ENCODE measurements around the gene RAD52.

The RAD52 gene

DNA sequence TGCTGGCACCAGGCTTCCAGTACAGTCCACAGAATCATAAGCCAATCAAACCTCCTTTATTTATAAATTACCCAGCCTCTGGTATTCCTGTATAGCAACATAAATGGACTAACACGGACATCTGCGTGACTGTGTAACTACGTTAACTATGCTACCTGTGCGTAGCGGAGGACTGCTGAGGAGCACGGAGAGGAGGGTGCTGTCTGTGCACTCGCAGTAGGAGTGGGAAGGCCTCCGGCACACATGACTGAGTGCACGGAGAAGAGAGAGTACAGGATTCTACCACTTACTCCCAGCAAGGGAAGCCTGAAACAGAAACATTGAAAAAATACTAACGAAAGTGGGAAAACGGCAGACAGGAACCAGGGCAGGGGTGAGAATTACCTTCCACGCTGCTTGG, 22.9 kb downstream of the RAD52 start:
- in situ Hi-C loops (cut with MboI; ENCODE audit: low sequenced_read_pairs, unreplicated experiment), result no loop called here
- DNase-seq (ENCODE audit: low spot score), result no peak
- TF ChIP-seq, protein P1, sequence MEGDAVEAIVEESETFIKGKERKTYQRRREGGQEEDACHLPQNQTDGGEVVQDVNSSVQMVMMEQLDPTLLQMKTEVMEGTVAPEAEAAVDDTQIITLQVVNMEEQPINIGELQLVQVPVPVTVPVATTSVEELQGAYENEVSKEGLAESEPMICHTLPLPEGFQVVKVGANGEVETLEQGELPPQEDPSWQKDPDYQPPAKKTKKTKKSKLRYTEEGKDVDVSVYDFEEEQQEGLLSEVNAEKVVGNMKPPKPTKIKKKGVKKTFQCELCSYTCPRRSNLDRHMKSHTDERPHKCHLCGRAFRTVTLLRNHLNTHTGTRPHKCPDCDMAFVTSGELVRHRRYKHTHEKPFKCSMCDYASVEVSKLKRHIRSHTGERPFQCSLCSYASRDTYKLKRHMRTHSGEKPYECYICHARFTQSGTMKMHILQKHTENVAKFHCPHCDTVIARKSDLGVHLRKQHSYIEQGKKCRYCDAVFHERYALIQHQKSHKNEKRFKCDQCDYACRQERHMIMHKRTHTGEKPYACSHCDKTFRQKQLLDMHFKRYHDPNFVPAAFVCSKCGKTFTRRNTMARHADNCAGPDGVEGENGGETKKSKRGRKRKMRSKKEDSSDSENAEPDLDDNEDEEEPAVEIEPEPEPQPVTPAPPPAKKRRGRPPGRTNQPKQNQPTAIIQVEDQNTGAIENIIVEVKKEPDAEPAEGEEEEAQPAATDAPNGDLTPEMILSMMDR (IDR thresholded peaks at IDR 0.05; ENCODE audit: borderline replicate concordance, control extremely low read depth, extremely low read depth, insufficient read depth, missing control alignments), result no peak

DNA sequence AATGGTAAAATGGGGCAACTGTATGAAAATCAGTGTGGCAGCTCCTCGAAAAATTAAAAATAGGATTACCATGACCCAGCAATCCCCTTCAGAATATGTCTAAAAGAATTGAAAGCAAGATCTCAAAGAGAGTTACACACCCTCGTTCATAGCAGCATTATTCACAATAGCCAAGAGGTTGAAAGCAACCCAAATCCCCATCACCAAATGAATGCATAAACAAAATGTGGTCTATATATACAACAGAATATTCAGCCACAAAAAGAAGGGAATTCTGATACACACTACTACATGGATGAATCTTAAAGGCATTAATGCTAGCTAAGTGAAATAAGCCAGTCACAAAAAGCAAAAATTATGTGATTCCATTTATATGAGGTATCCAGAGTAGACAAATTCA, 27.2 kb downstream of the RAD52 start:
- in situ Hi-C loops (cut with MboI; ENCODE audit: low sequenced_read_pairs, unreplicated experiment), result no loop called here
- DNase-seq (ENCODE audit: low spot score), result no peak
- TF ChIP-seq, protein P1 (IDR thresholded peaks at IDR 0.05; ENCODE audit: borderline replicate concordance, control extremely low read depth, extremely low read depth, insufficient read depth, missing control alignments), result no peak

DNA sequence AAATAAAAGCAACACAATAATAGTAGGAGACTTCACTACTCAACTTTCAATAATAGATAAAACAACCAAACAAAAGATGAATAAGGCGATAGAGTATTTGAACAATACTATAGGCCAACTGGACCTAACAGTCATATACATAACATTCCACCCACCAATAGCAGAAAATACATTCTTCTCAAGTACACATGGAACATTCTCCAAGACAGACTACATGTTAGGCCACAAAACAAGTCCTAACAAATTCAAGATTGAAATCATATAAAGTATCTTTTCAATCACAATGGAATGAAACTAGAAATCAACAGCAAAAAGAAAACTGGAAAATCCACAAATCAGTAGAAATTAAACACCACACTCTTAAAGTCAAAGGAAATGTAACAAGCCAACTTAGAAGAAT, 28.8 kb downstream of the RAD52 start:
- in situ Hi-C loops (cut with MboI; ENCODE audit: low sequenced_read_pairs, unreplicated experiment), result no loop called here
- TF ChIP-seq, protein P1 (IDR thresholded peaks at IDR 0.05; ENCODE audit: borderline replicate concordance, control extremely low read depth, extremely low read depth, insufficient read depth, missing control alignments), result no peak
- no peak for DNase-seq (ENCODE audit: low spot score)

DNA sequence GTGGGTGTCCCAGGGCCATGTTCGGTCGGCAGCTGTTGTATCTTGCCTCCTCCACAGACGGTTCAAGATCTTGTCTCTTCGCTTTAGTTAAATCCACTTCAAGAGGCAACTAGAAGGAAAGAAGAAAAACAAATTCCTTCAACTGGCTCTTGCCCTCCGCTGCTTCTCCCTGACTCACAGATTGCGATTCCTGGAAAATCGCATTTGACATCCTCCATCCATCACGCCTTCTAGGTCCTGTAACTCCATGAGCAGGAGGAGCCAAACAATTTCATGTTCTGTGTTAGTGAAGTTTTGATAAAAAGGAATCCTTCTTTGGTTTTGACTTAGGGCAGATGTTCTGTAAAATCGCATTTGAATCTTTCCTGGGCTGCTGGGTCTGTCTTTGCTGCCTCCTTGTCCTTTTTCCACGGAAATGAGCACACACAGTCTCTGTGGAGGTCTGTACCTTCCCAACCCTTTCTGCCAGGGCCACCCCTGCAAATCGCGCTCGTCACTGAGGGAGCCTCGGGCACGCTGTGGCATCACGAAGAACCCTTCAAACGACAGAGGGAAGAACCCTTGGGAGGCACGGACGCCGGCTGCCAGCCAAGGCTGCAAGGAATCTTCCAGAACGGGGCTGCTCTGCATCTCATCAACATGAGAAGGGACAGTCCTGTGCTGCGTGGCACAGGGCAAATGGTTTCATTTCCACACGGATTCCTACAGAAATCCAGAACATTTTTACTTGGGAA, 32.6 kb downstream of the RAD52 start:
- TF ChIP-seq, protein P1 (IDR thresholded peaks at IDR 0.05; ENCODE audit: borderline replicate concordance, control extremely low read depth, extremely low read depth, insufficient read depth, missing control alignments), result no peak
- no peak for DNase-seq (ENCODE audit: low spot score)
- in situ Hi-C loops (cut with MboI; ENCODE audit: low sequenced_read_pairs, unreplicated experiment), result no loop called here

DNA sequence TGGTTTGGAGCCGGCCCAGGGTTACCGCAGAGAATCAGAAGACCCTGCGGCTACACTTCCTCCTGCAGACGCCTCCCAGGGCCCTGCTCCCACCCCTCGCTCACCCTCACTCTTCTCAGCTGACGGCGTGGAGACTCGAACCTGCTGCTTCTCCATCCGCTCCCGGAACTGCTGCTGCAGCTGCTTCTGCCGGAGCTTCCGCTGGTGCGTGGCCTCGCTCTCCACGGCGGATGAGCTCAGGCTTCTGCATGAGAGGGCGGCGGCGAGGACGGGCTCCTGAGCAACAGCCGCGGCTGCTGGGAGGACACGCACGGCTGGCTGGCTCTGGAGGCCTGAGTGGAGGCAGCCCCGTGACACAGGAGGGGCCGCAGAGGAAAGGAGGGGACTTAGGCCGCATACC, 33.3 kb downstream of the RAD52 start:
- no peak for DNase-seq (ENCODE audit: low spot score)
- in situ Hi-C loops (cut with MboI; ENCODE audit: low sequenced_read_pairs, unreplicated experiment), result no loop called here
- TF ChIP-seq, protein P1 (IDR thresholded peaks at IDR 0.05; ENCODE audit: borderline replicate concordance, control extremely low read depth, extremely low read depth, insufficient read depth, missing control alignments), result no peak

DNA sequence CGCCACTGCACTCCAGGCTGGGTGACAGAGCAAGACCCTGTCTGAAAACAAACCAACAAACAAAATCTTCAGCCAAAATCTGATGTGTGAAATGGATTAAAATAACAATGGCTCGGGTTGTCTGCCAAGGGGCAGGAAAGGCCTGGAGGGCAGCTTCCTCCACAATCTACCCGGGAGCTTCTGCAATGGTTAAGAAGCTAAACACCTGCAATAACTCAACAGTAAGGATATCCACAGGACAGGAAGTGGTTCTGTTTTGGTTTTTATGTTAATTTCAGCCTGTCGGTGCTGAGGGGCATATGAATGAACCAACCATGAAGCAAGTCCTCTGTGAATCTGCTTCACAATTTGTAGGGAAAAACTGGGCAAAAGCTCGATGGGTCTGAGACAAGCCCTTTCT, 34.4 kb downstream of the RAD52 start:
- DNase-seq (ENCODE audit: low spot score), result no peak
- in situ Hi-C loops (cut with MboI; ENCODE audit: low sequenced_read_pairs, unreplicated experiment), result no loop called here
- TF ChIP-seq, protein P1 (IDR thresholded peaks at IDR 0.05; ENCODE audit: borderline replicate concordance, control extremely low read depth, extremely low read depth, insufficient read depth, missing control alignments), result no peak
